H9 (cell line): ENCODE measurements around the gene MAPK14. TPM values are rescaled to one million over a fixed set of nuclear protein-coding genes. Genes with fewer than 3 reads are reported as not detected.

Source experiments
- DNase-seq: peaks from one replicate; pipeline ENCODE4 v3.0.0-alpha.2; 2017
- H2AFZ ChIP-seq: one replicate; pipeline ENCODE4 v1.6.1; 2013; ENCODE audit warnings: mild to moderate bottlenecking, low read length, control low read depth, moderate library complexity
- H2AK5ac ChIP-seq: 2 replicates; pipeline ENCODE4 v1.6.1; 2013; ENCODE audit warnings: low read length, control low read depth, mixed read lengths; ENCODE audit not compliant: insufficient read length
- H2BK120ac ChIP-seq: one replicate; pipeline ENCODE4 v1.6.1; 2013; ENCODE audit warnings: low read depth, mild to moderate bottlenecking, low read length, control low read depth, inconsistent platforms; ENCODE audit not compliant: poor library complexity, severe bottlenecking
- H2BK12ac ChIP-seq: 2 replicates; pipeline ENCODE4 v1.6.1; 2013; ENCODE audit warnings: low read length, control low read depth, mixed read lengths, low read depth; ENCODE audit not compliant: insufficient read length
- H2BK15ac ChIP-seq: 2 replicates; pipeline ENCODE4 v1.6.1; 2013; ENCODE audit warnings: low read depth, low read length, control low read depth
- H2BK20ac ChIP-seq: one replicate; pipeline ENCODE4 v1.6.1; 2013; ENCODE audit warnings: low read depth, mild to moderate bottlenecking, low read length, control low read depth, inconsistent platforms; ENCODE audit not compliant: poor library complexity, severe bottlenecking
- H2BK5ac ChIP-seq: 2 replicates; pipeline ENCODE4 v1.6.1; 2013; ENCODE audit warnings: low read length, control low read depth, mixed read lengths; ENCODE audit not compliant: insufficient read length
- H3K14ac ChIP-seq: 2 replicates; pipeline ENCODE4 v1.6.1; 2013; ENCODE audit warnings: low read length, control low read depth; ENCODE audit not compliant: insufficient read depth
- H3K18ac ChIP-seq: 2 replicates; pipeline ENCODE4 v1.6.1; 2013; ENCODE audit warnings: low read depth, mild to moderate bottlenecking, mixed read lengths, low read length, control low read depth; ENCODE audit not compliant: insufficient read length
- H3K23ac ChIP-seq: 2 replicates; pipeline ENCODE4 v1.6.1; 2013; ENCODE audit warnings: low read length, control low read depth, mixed read lengths, low read depth; ENCODE audit not compliant: insufficient read length
- H3K23me2 ChIP-seq: 2 replicates; pipeline ENCODE4 v1.6.1; 2013; ENCODE audit warnings: low read depth, mild to moderate bottlenecking, mixed read lengths, low read length, control low read depth; ENCODE audit not compliant: insufficient read length, poor library complexity, severe bottlenecking
- H3K27ac ChIP-seq: 2 replicates; pipeline ENCODE4 v1.5.1; 2013; ENCODE audit warnings: low read length, control low read depth, mixed read lengths, low read depth; ENCODE audit not compliant: insufficient read length
- H3K27me3 ChIP-seq: 2 replicates; pipeline ENCODE4 v1.6.1; 2013; ENCODE audit warnings: low read length, control low read depth, inconsistent platforms; ENCODE audit not compliant: insufficient read depth
- H3K4ac ChIP-seq: 2 replicates; pipeline ENCODE4 v1.6.1; 2013; ENCODE audit warnings: low read depth, mild to moderate bottlenecking, control low read depth, inconsistent platforms, low read length, moderate library complexity
- H3K4me1 ChIP-seq: 2 replicates; pipeline ENCODE4 v1.6.1; 2013; ENCODE audit warnings: low read length, control low read depth, inconsistent platforms; ENCODE audit not compliant: insufficient read depth
- H3K4me2 ChIP-seq: 2 replicates; pipeline ENCODE4 v1.6.1; 2013; ENCODE audit warnings: low read length, control low read depth, mixed read lengths; ENCODE audit not compliant: insufficient read length, insufficient read depth
- H3K56ac ChIP-seq: 2 replicates; pipeline ENCODE4 v1.6.1; 2013; ENCODE audit warnings: low read depth, mild to moderate bottlenecking, mixed read lengths, low read length, control low read depth; ENCODE audit not compliant: insufficient read length
- H3K79me1 ChIP-seq: 2 replicates; pipeline ENCODE4 v1.6.1; 2013; ENCODE audit warnings: low read depth, mild to moderate bottlenecking, moderate library complexity, low read length, control low read depth, inconsistent platforms; ENCODE audit not compliant: insufficient read depth, poor library complexity, severe bottlenecking
- H3K79me2 ChIP-seq: 2 replicates; pipeline ENCODE4 v1.6.1; 2013; ENCODE audit warnings: low read length, control low read depth, inconsistent platforms; ENCODE audit not compliant: insufficient read depth
- H3K9ac ChIP-seq: 2 replicates; pipeline ENCODE4 v1.6.1; 2013; ENCODE audit warnings: low read length, control low read depth, mixed read lengths; ENCODE audit not compliant: insufficient read length; ENCODE audit errors: extremely low read depth
- H3K9me3 ChIP-seq: one replicate; pipeline ENCODE4 v1.6.1; 2013; ENCODE audit warnings: low read depth, low read length, inconsistent platforms; ENCODE audit not compliant: control insufficient read depth
- H3T11ph ChIP-seq: one replicate; pipeline ENCODE4 v1.6.1; 2013; ENCODE audit warnings: mild to moderate bottlenecking, low read length, control low read depth, inconsistent platforms
- H4K20me1 ChIP-seq: one replicate; pipeline ENCODE4 v1.6.1; 2013; ENCODE audit not compliant: control insufficient read depth, insufficient read length, insufficient read depth
- H4K5ac ChIP-seq: 2 replicates; pipeline ENCODE4 v1.6.1; 2013; ENCODE audit warnings: low read depth, mild to moderate bottlenecking, mixed read lengths, low read length, control low read depth; ENCODE audit not compliant: insufficient read length
- H4K8ac ChIP-seq: replicated peaks from 2 replicates; pipeline ENCODE4 v1.6.1; 2013; ENCODE audit warnings: low read length, control low read depth, mixed read lengths, low read depth; ENCODE audit not compliant: insufficient read length
- H4K91ac ChIP-seq: 2 replicates; pipeline ENCODE4 v1.6.1; 2013; ENCODE audit warnings: low read depth, mild to moderate bottlenecking, moderate library complexity, mixed read lengths, low read length, control low read depth; ENCODE audit not compliant: insufficient read length
- H3K27ac Mint-ChIP-seq, 3 experiments: 2 replicates in 2 of 3; 3 replicates in 1 of 3; pipeline ENCODE4 v1.8.0; 2020 to 2021; ENCODE audit warnings: mixed read lengths in 3 of 3, mild to moderate bottlenecking in 1 of 3, moderate library complexity in 1 of 3
- H3K27me3 Mint-ChIP-seq: 2 replicates; pipeline ENCODE4 v1.8.0; 2021; ENCODE audit warnings: low read depth, mild to moderate bottlenecking, moderate library complexity, mixed read lengths
- H3K36me3 Mint-ChIP-seq, 3 experiments: 2 replicates in 2 of 3; 3 replicates in 1 of 3; pipeline ENCODE4 v1.8.0; 2020 to 2021; ENCODE audit warnings: low read depth in 3 of 3, mixed read lengths in 3 of 3; ENCODE audit not compliant: insufficient read depth in 1 of 3
- H3K4me1 Mint-ChIP-seq, 2 experiments: 2 replicates each; pipeline ENCODE4 v1.8.0; 2020; ENCODE audit warnings: mixed read lengths in 2 of 2
- H3K4me3 Mint-ChIP-seq, 2 experiments: 2 replicates in 1 of 2; 3 replicates in 1 of 2; pipeline ENCODE4 v1.8.0; 2020 to 2021; ENCODE audit warnings: mild to moderate bottlenecking in 2 of 2, mixed read lengths in 2 of 2, moderate library complexity in 1 of 2
- H3K9me3 Mint-ChIP-seq, 2 experiments: 2 replicates in 1 of 2; 3 replicates in 1 of 2; pipeline ENCODE4 v1.8.0; 2020; ENCODE audit warnings: mild to moderate bottlenecking in 2 of 2, mixed read lengths in 2 of 2, moderate library complexity in 1 of 2
- CTCF ChIP-seq: fragments of 200-600 bp; sonication (generic); conservative IDR thresholded peaks from 3 replicates; pipeline ENCODE4 v1.8.0; 2021; ENCODE audit warnings: antibody characterized with exemption, mild to moderate bottlenecking
- total RNA-seq: library from RNA; stranded (reverse); gene quantifications from 2 replicates; pipeline ENCODE4 v1.2.1, GENCODE V29; 2021

Gene MAPK14
- total RNA-seq, 1 experiment from 2014 or later: 40.5 TPM

DNA sequence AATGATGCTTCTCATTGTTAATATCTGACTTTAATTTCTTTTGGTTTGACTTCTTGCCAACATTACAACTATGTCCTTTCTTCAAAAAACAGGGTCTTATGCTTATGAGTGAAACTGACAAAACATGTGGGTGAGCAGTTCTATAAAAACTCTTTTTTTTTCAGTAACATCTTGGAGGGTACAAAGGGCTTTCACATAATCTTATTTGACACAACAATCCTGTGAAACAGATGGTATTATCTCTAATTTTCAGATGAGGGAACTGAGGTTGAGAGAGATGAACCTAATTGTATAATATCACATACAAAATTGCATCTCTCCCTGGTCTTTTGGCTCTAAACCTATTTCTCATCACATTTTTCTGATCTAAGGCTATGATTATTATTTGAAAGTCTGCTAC is 38.3 kb downstream of the MAPK14 start:
- no peak overlapping the region for H4K5ac ChIP-seq
- H3K14ac ChIP-seq: no peak overlapping the region
- no peak overlapping the region for H3T11ph ChIP-seq
- Mint-ChIP-seq H3K27ac (no peak overlapping the region), H3K27me3 (no peaks in the 10 kb centered on the region), H3K9me3 (no peaks in the 10 kb centered on the region), H3K4me3 (no peak overlapping the region), H3K4me1 (peaks cover 6 to 13% of the 10 kb centered on the region in 2 experiments), H3K36me3 (peaks cover 0 to 8% (median 0%) of the 10 kb centered on the region in 3 experiments; a peak in 2 of 7 replicates)
- no peak overlapping the region for H3K4me2 ChIP-seq
- no peak overlapping the region for H2BK120ac ChIP-seq
- H3K79me2 ChIP-seq: no peaks in the 10 kb centered on the region
- no peak for TF ChIP-seq CTCF
- no peak overlapping the region for H4K91ac ChIP-seq
- DNase-seq: no peak
- H3K27me3 ChIP-seq: no peaks in the 10 kb centered on the region
- H3K27ac ChIP-seq: no peak overlapping the region
- no peak overlapping the region for H2AK5ac ChIP-seq
- no peak overlapping the region for H2BK20ac ChIP-seq
- no peak overlapping the region for H3K18ac ChIP-seq
- no peak overlapping the region for H2BK15ac ChIP-seq
- no peaks in the 10 kb centered on the region for H4K20me1 ChIP-seq
- H3K23ac ChIP-seq: no peak overlapping the region
- no peaks in the 10 kb centered on the region for H3K79me1 ChIP-seq
- H4K8ac ChIP-seq: no peak overlapping the region
- H3K23me2 ChIP-seq: no peaks in the 10 kb centered on the region
- no peak overlapping the region for H3K4ac ChIP-seq
- no peak overlapping the region for H2AFZ ChIP-seq
- no peaks in the 10 kb centered on the region for H3K4me1 ChIP-seq
- H2BK12ac ChIP-seq: no peak overlapping the region
- no peak overlapping the region for H3K56ac ChIP-seq
- no peak overlapping the region for H2BK5ac ChIP-seq
- no peaks in the 10 kb centered on the region for H3K9me3 ChIP-seq
- H3K9ac ChIP-seq: no peak overlapping the region
